Urothelium cell line (cell line): ENCODE data around the gene DNAH10.
A peak's percentile ranks its signal among the peaks of the same experiment; 100 is the strongest.
"Not testable (repeated sequence)": the region's sequence is repeated elsewhere in the genome, so short reads cannot be mapped to it uniquely, and the experiment has no call there.

Experiments
- DNase-seq: peaks from one replicate; pipeline ENCODE4 v3.0.0; 2011; ENCODE audit warnings: low spot score, mixed read lengths
- FAIRE-seq: peaks from 2 replicates; lab custom pipeline; 2011; peaks lifted over from hg19 to GRCh38; lab: Jason Lieb, UNC

Gene DNAH10

DNA sequence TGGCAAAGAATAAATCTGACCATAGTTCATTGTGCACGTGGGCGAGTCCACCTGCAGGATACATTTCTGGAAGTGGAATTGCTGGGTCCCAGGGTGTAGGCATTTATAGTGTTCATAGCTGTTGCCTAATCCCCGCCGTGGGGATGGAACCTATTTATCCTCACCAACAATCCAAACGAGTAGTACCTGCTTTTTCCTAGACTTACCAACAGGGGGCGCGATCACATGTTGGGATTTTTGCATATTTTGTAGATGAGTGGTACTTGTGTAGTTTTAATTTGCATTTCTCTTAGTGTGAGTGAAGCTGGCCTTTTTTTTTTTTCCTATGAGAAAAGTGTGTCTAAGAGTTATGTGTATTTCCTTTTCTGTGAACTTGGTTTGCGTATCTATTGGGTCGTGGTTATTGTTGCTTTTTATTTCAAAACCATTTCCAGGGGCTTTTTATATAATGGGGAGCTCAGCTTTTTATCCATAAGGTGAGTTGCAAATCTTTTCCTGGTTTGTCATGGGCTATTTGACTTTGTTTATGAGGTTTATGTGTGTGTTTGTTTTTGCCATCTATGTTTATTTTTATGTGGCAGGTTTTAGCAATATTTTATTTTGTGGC lies 143.3 kb downstream of the DNAH10 start:
- DNase-seq (peak; percentile 63), FAIRE-seq (no peak)

- DNase-seq = no peak
- FAIRE-seq = no peak
Measured at GRCh38 chr12:123906711-123907420, 144.8 kb downstream of the DNAH10 start.

- peak; percentile 74 for FAIRE-seq
- no peak for DNase-seq
Measured at GRCh38 chr12:123907726-123908476, 145.8 kb downstream of the DNAH10 start.

DNA sequence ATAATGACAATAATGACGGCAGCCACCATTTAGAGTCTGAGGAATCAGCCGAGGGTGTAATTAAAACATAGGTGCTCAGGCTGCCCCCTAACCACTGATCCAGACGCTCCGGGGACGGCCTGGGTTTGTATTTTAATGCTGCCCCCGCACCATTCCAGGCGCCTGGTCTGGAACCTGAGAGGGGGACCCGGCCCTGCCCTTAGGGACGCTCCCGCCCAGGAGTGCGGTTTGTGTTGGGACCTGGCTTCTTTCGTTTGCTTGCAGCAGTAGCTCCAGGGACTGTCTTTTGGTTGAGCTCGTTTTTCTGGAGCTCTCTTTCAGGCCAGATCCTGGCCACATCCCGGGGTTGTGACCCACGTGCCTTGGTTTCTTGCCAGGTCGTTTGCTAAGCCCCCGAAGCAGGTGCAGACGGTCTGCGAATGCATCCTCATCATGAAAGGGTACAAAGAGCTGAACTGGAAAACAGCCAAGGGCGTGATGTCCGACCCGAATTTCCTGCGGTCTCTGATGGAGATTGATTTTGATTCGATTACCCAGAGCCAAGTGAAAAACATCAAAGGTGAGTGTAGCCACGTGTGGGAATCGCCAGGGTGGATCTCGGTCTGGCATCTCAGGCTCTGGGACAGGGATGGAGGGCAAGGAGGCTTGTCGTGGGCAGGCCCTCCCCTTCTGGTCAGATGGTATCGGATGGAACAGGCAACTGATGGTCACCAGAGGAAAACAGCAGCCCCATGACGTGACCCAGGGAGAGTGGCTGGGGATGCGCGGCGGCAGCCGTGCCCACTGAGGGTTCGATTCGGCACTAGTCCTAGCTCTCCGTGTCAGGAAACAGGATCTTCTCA lies 147.0 kb downstream of the DNAH10 start:
- no peak for FAIRE-seq
- no peak for DNase-seq

DNA sequence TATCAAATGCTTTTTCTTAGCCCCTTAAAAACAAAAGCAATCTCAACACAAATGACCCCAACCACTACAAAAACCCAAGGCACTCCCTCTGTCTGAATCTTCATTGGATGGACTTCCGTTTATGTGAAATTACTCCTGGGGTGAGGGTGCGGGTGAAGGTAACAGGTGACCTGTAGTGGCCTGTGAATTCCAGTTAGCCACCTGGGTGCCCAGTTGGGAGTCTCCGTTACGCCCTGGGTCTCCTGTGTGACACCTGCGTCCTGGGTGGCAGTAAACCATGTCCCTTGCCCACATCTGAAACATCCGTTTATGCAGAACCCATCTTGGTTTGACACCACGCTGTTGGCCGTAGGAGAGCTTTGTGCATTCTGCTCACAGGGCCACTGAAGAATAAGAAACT lies 148.0 kb downstream of the DNAH10 start:
- DNase-seq (no peak), FAIRE-seq (no peak)

- FAIRE-seq (no peak), DNase-seq (no peak)
Measured at GRCh38 chr12:123910761-123911193, 148.7 kb downstream of the DNAH10 start.

- not testable (repeated sequence) for DNase-seq, FAIRE-seq
Measured at GRCh38 chr12:123911672-123912409, 149.7 kb downstream of the DNAH10 start.

GRCh38 chr12:123912415-123913380 lies 150.6 kb downstream of the DNAH10 start:
- no peak for DNase-seq
- FAIRE-seq = no peak

DNA sequence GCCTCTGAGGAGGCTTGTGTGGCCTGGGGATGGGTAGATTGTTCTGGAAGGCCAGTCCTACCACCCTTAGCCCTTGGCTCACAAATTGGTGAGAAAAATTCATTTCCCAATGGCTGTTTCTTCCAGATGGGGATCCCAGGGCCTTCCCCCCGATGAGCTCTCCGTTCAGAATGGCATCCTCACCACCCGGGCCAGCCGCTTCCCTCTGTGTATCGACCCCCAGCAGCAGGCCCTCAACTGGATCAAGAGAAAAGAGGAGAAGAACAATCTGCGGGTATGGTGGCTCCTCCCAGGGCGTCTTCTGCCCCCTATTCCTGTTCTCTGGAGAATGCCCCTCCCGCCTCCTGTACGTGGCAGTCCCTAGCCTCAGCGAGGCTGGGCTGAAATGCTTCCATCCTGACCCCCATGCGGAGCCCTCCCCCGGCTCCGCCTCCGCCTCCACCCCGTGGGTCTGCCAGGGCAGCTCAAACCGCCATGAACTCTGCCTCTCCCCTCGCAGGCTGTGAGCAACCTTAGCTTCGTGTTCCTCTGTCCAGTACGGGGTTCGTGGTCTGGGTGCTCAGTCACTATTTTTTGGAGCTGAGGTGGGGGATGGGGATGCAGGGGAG lies 152.7 kb downstream of the DNAH10 start:
- no peak for DNase-seq

DNA sequence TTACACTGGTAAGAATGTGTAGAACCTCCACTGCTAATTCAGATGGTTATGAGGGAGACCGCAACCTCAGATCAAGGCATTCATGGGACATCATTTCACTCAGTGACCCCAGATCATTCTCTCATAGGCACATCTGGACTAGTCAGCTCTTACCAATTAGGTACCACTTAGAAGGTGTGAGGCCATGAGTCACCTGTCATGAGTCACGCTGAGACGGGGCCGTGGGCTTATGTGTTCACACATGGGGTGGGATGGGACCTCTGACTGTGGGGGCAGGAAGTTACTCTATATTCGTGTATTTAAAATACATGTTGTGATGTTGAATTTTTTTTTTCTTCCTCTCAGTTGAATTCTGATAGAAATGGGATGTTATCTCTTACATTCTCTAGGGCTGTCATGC lies 154.6 kb downstream of the DNAH10 start:
- DNase-seq (no peak), FAIRE-seq (peak; percentile 37)

More for the DNA sequence above, 152.7 kb downstream of the DNAH10 start:
- no peak for FAIRE-seq

- FAIRE-seq (no peak), DNase-seq (no peak)
Measured at GRCh38 chr12:123917337-123917850, 155.3 kb downstream of the DNAH10 start.

DNA sequence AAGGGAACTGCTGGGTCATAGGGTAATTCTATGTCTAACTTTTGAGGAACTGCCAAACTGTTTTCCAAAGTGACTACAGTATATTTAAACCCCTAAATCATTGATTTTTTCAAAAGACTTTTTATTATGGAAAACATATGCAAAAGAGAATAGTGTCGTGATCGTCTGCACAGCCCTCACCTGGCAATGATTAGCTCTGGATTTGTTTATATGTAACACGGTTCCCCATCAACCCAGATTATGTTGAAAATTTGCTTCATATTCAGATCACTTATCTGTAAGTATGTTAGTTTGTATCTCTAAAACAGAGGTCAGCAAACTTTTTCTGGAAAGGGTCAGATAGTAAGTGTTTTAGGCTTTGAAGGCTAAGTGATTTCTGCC lies 157.9 kb downstream of the DNAH10 start:
- DNase-seq = no peak
- no peak for FAIRE-seq

DNA sequence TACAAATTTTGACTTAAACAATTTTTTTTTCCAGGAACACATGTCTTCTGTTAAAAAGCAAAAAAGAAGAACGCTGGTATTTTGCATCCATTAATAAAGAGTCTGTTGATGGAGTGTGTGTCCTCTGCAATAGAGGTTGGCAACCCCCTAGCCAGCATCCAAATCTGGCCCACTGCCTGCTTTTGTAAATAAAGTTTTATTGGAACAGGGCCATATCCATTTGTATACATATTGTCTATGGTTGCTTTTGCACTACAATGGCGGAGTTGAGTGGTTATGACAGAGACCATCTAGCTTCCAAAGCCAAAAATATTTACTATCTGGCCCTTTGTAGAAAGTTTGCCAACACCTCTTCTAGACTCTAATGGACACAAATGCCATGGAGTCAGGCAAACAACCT lies 160.9 kb downstream of the DNAH10 start:
- no peak for FAIRE-seq
- DNase-seq = no peak

DNA sequence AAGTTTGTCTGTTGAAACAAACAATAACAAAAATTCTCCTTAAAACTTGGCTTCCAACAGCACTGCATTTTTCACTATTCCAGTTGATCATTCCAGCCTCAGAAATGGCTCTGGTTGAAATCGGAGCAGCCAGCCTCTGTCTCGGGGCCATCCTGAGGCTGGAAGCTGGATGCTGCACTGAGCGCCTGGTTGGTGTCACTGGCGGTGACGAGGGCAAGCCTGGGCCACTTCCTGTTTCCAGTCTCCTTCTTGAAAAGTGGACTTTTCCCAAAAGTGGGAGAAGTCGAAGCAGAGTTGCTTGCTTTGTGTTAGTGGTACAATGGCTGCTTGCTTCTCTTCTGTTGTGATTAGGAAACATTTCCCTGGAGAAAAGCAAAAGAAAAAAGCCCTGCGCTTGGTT lies 161.8 kb downstream of the DNAH10 start:
- no peak for FAIRE-seq
- DNase-seq = no peak

- no peak for FAIRE-seq
- no peak for DNase-seq
Measured at GRCh38 chr12:123924539-123924938, 162.4 kb downstream of the DNAH10 start.

GRCh38 chr12:123928274-123928865 lies 166.3 kb downstream of the DNAH10 start:
- FAIRE-seq (no peak), DNase-seq (no peak)

DNA sequence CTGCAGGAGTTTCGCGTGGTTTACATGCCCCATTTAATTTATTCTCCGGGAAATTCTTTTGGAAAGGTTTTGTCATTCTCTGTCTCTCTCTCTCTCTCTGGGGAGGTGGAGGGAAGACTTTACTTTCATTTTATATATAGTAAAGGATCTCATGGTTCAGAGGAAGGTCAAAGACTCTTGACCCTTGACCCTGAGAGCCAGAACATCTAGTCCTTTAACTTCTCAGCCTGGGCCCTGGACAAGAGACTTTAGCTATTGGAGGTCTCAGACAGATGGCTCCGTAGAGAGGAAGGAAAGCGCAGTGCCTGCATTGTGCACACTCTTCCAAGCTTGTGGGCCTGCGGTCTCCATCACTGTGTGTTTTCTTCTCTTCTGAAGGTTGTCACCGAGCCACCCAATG lies 166.8 kb downstream of the DNAH10 start:
- no peak for FAIRE-seq

GRCh38 chr12:123929946-123930583 lies 168.0 kb downstream of the DNAH10 start:
- FAIRE-seq (no peak), DNase-seq (no peak)

More for the DNA sequence above, 166.8 kb downstream of the DNAH10 start:
- no peak for DNase-seq
